HEK293 (cell line): Measurements from ENCODE around the gene PDXDC1.
"Not testable (repeated sequence)": the region's sequence is repeated elsewhere in the genome, so short reads cannot be mapped to it uniquely, and the experiment has no call there.

Experiments used
- CTCF ChIA-PET: fragments of 350-600 bp; formaldehyde crosslinking; extraction: SDS; loops from one replicate; lab custom pipeline; 2021; ENCODE audit warnings: antibody characterized with exemption; lab: Yijun Ruan, JAX
- POLR2A ChIA-PET: fragments of 300-600 bp; formaldehyde crosslinking; extraction: SDS; loops from one replicate; lab custom pipeline; 2020; ENCODE audit warnings: antibody characterized with exemption, inconsistent platforms; lab: Yijun Ruan, JAX
- H3K27ac ChIP-seq: fragments of 200-500 bp; sonication (Bioruptor generic); 2 replicates; pipeline ENCODE4 v1.5.1; 2014; ENCODE audit warnings: low read depth, low read length, control low read depth, inconsistent platforms; ENCODE audit errors: extremely low read depth
- H3K36me3 ChIP-seq, 2 experiments: fragments of 200-500 bp in 1 of 2; sonication (Bioruptor generic) in 1 of 2; 1 replicate in 1 of 2; 2 replicates in 1 of 2; pipeline ENCODE4 v1.5.1; 2014 to 2017; ENCODE audit warnings: inconsistent platforms in 2 of 2, low read length in 2 of 2; ENCODE audit not compliant: control insufficient read depth in 2 of 2, insufficient read depth in 1 of 2
- H3K4me1 ChIP-seq: fragments of 200-500 bp; sonication (Bioruptor generic); 2 replicates; pipeline ENCODE4 v1.5.1; 2014; ENCODE audit warnings: mild to moderate bottlenecking, low read length, inconsistent platforms; ENCODE audit not compliant: control insufficient read depth, insufficient read depth
- H3K4me3 ChIP-seq: 2 replicates; pipeline ENCODE4 v1.5.1; 2011; ENCODE audit warnings: low read depth, mild to moderate bottlenecking, control low read depth, low read length, moderate library complexity
- H3K9me3 ChIP-seq: fragments of 200-500 bp; sonication (Bioruptor generic); 2 replicates; pipeline ENCODE4 v1.5.1; 2014; ENCODE audit warnings: low read depth, low read length, inconsistent platforms; ENCODE audit not compliant: control insufficient read depth, insufficient read depth
- KLF1 ChIP-seq: fragments of 450-650 bp; formaldehyde crosslinking; IDR thresholded peaks from 2 replicates; pipeline ENCODE4 v1.5.1; 2016; ENCODE audit warnings: missing biosample characterization, missing genetic modification characterization
- KLF8 ChIP-seq: fragments of 450-650 bp; formaldehyde crosslinking; IDR thresholded peaks from 2 replicates; pipeline ENCODE4 v1.5.1; 2016; ENCODE audit warnings: missing biosample characterization, missing genetic modification characterization
- PRDM1 ChIP-seq: fragments of 450-650 bp; formaldehyde crosslinking; IDR thresholded peaks from 2 replicates; pipeline ENCODE4; 2016; ENCODE audit warnings: missing biosample characterization, missing genetic modification characterization
- TSHZ1 ChIP-seq: fragments of 450-650 bp; formaldehyde crosslinking; IDR thresholded peaks from 2 replicates; pipeline ENCODE4 v1.5.1; 2016; ENCODE audit warnings: missing biosample characterization, missing genetic modification characterization, borderline replicate concordance
- YY1 ChIP-seq: fragments of 450-650 bp; formaldehyde crosslinking; IDR thresholded peaks from 2 replicates; pipeline ENCODE4 v1.5.1; 2018; ENCODE audit warnings: missing biosample characterization, missing genetic modification characterization
- ZNF280D ChIP-seq: fragments of 450-650 bp; formaldehyde crosslinking; IDR thresholded peaks from 2 replicates; pipeline ENCODE4 v1.5.1; 2016; ENCODE audit warnings: missing biosample characterization, missing genetic modification characterization
- ZNF423 ChIP-seq: fragments of 450-650 bp; formaldehyde crosslinking; IDR thresholded peaks from 2 replicates; pipeline ENCODE4 v1.5.1; 2016; ENCODE audit warnings: missing biosample characterization, missing genetic modification characterization
- ZNF426 ChIP-seq: fragments of 450-650 bp; formaldehyde crosslinking; IDR thresholded peaks from 2 replicates; pipeline ENCODE4 v1.5.1; 2017; ENCODE audit warnings: missing biosample characterization, missing genetic modification characterization, mild to moderate bottlenecking, inconsistent platforms, moderate library complexity
- ZNF48 ChIP-seq: fragments of 450-650 bp; formaldehyde crosslinking; IDR thresholded peaks from 2 replicates; pipeline ENCODE4 v1.5.1; 2016; ENCODE audit warnings: missing biosample characterization, missing genetic modification characterization
- ZNF518A ChIP-seq: fragments of 450-650 bp; formaldehyde crosslinking; conservative IDR thresholded peaks from 2 replicates; pipeline ENCODE4 v1.5.1; 2016; ENCODE audit warnings: low read depth, missing biosample characterization, missing genetic modification characterization
- ZNF529 ChIP-seq: fragments of 450-650 bp; formaldehyde crosslinking; IDR thresholded peaks from 2 replicates; pipeline ENCODE4 v1.5.1; 2017; ENCODE audit warnings: missing genetic modification characterization, missing biosample characterization; ENCODE audit not compliant: insufficient replicate concordance
- ZNF530 ChIP-seq: fragments of 450-650 bp; formaldehyde crosslinking; IDR thresholded peaks from 2 replicates; pipeline ENCODE4 v1.5.1; 2016; ENCODE audit warnings: low read depth, missing biosample characterization, missing genetic modification characterization
- ZNF544 ChIP-seq: fragments of 450-650 bp; formaldehyde crosslinking; IDR thresholded peaks from 2 replicates; pipeline ENCODE4 v1.5.0; 2017; ENCODE audit warnings: missing biosample characterization, missing genetic modification characterization
- ZNF610 ChIP-seq: fragments of 450-650 bp; formaldehyde crosslinking; IDR thresholded peaks from 2 replicates; pipeline ENCODE4 v1.5.1; 2016; ENCODE audit warnings: missing biosample characterization, missing genetic modification characterization, borderline replicate concordance
- ZNF623 ChIP-seq: fragments of 450-650 bp; formaldehyde crosslinking; IDR thresholded peaks from 2 replicates; pipeline ENCODE4 v1.5.1; 2016; ENCODE audit warnings: missing biosample characterization, missing genetic modification characterization
- ZNF677 ChIP-seq: fragments of 450-650 bp; IDR thresholded peaks from 2 replicates; pipeline ENCODE4 v1.5.0; 2018; ENCODE audit warnings: missing biosample characterization, mild to moderate bottlenecking, missing genetic modification characterization, moderate library complexity
- ZNF692 ChIP-seq: fragments of 450-650 bp; formaldehyde crosslinking; IDR thresholded peaks from 2 replicates; pipeline ENCODE4 v1.5.1; 2016; ENCODE audit warnings: missing biosample characterization, missing genetic modification characterization
- ZNF707 ChIP-seq: fragments of 450-650 bp; formaldehyde crosslinking; IDR thresholded peaks from 2 replicates; pipeline ENCODE4 v1.5.1; 2016; ENCODE audit warnings: missing biosample characterization, missing genetic modification characterization
- ZSCAN16 ChIP-seq: fragments of 450-650 bp; formaldehyde crosslinking; IDR thresholded peaks from 2 replicates; pipeline ENCODE4 v1.5.1; 2016; ENCODE audit warnings: missing biosample characterization, missing genetic modification characterization

PDXDC1 gene

GRCh38 chr16:14965328-14965727, 9.5 kb upstream of the PDXDC1 start:
- no peak overlapping the region for H3K27ac ChIP-seq
- no peaks in the 10 kb centered on the region for H3K36me3 ChIP-seq
- H3K4me1 ChIP-seq: no peaks in the 10 kb centered on the region
- H3K9me3 ChIP-seq: no peaks in the 10 kb centered on the region
- no peak overlapping the region for H3K4me3 ChIP-seq
- POLR2A ChIA-PET: no interaction called here
- TF ChIP-seq ZNF610 (no peak), ZNF623 (tag by site-specific recombination) (no peak), ZNF529 (tag by site-specific recombination) (no peak), ZNF426 (tag by site-specific recombination) (no peak), ZSCAN16 (no peak), ZNF518A (tag by site-specific recombination) (no peak), ZNF692 (tag by site-specific recombination) (no peak), PRDM1 (tag by site-specific recombination) (no peak), ZNF280D (no peak), TSHZ1 (no peak), ZNF707 (no peak), KLF8 (tag by site-specific recombination) (no peak), YY1 (no peak), ZNF530 (tag by site-specific recombination) (no peak), ZNF48 (tag by site-specific recombination) (no peak), ZNF677 (tag by site-specific recombination) (no peak), ZNF544 (tag by site-specific recombination) (no peak), ZNF423 (tag by site-specific recombination) (no peak), KLF1 (tag by site-specific recombination) (no peak)
- CTCF ChIA-PET: no interaction called here

- CTCF ChIA-PET, POLR2A ChIA-PET, H3K4me3 ChIP-seq, H3K36me3 ChIP-seq, H3K4me1 ChIP-seq, H3K9me3 ChIP-seq, H3K27ac ChIP-seq: not testable (repeated sequence)
Measured at GRCh38 chr16:14969795-14970194, 5.0 kb upstream of the PDXDC1 start.
